COLO668 (cell line): ENCODE measurements around the gene RCAN3.
A peak's percentile ranks its signal among the peaks of the same experiment; 100 is the strongest.
"Not testable (repeated sequence)": the region's sequence is repeated elsewhere in the genome, so short reads cannot be mapped to it uniquely, and the experiment has no call there.

Experiments
- DNase-seq: peaks from one replicate; lab custom pipeline; 2025; ENCODE audit not compliant: unreplicated experiment; lab: John Stamatoyannopoulos, UW

Gene RCAN3

GRCh38 chr1:24508911-24509310 lies 6.3 kb downstream of the RCAN3 start:
- no peak for DNase-seq

- no peak for DNase-seq
These were observed 11.1 kb downstream of the RCAN3 start for GRCh38 chr1:24513706-24514105.

- no peak for DNase-seq
These were observed 12.3 kb downstream of the RCAN3 start for GRCh38 chr1:24514946-24515345.

- not testable (repeated sequence) for DNase-seq
These were observed 13.1 kb downstream of the RCAN3 start for GRCh38 chr1:24515671-24516209.

- DNase-seq: no peak
These were observed 13.9 kb downstream of the RCAN3 start for GRCh38 chr1:24516506-24516905.

GRCh38 chr1:24517898-24518297 lies 15.3 kb downstream of the RCAN3 start:
- DNase-seq: no peak

- not testable (repeated sequence) for DNase-seq
These were observed 17.6 kb downstream of the RCAN3 start for GRCh38 chr1:24520282-24520681.

- no peak for DNase-seq
These were observed 23.0 kb downstream of the RCAN3 start for GRCh38 chr1:24525606-24526005.

- DNase-seq: no peak
These were observed 23.4 kb downstream of the RCAN3 start for GRCh38 chr1:24526045-24526444.

GRCh38 chr1:24526940-24527542 lies 24.4 kb downstream of the RCAN3 start:
- no peak for DNase-seq

- DNase-seq: peak; percentile 61
These were observed 26.1 kb downstream of the RCAN3 start for GRCh38 chr1:24528744-24529143.

GRCh38 chr1:24529292-24529691 lies 26.7 kb downstream of the RCAN3 start:
- not testable (repeated sequence) for DNase-seq

GRCh38 chr1:24535021-24535424 lies 32.4 kb downstream of the RCAN3 start:
- no peak for DNase-seq

- no peak for DNase-seq
These were observed 33.1 kb downstream of the RCAN3 start for GRCh38 chr1:24535778-24536177.

- DNase-seq: peak; percentile 78
These were observed 33.8 kb downstream of the RCAN3 start for GRCh38 chr1:24536391-24536840.

- no peak for DNase-seq
These were observed 37.6 kb downstream of the RCAN3 start for GRCh38 chr1:24540051-24540905.

- no peak for DNase-seq
These were observed 38.5 kb downstream of the RCAN3 start for GRCh38 chr1:24540906-24541710.

GRCh38 chr1:24541711-24542346 lies 39.2 kb downstream of the RCAN3 start:
- peak; percentile 46 for DNase-seq

GRCh38 chr1:24544239-24544638 lies 41.6 kb downstream of the RCAN3 start:
- DNase-seq: no peak

- DNase-seq: no peak
These were observed 43.0 kb downstream of the RCAN3 start for GRCh38 chr1:24545662-24546061.

- DNase-seq: no peak
These were observed 44.6 kb downstream of the RCAN3 start for GRCh38 chr1:24547195-24547594.
